Vagina (tissue), 2 donors: ENCODE data around the gene ADARB2. TPM values are rescaled to one million over a fixed set of nuclear protein-coding genes. Genes with fewer than 3 reads are reported as not detected.
"Not testable (repeated sequence)": the region's sequence is repeated elsewhere in the genome, so short reads cannot be mapped to it uniquely, and the experiment has no call there.

Source experiments
- DNase-seq, 2 donors: peaks; one replicate each; pipeline ENCODE4 v3.0.0-alpha.2; 2017; ENCODE audit errors: extremely low spot score in 2 of 2
- H3K27ac ChIP-seq: fragments of 200-600 bp; sonication (generic); one replicate; pipeline ENCODE4 v1.5.1; 2019
- H3K27me3 ChIP-seq: fragments of 200-600 bp; sonication (generic); one replicate; pipeline ENCODE4 v1.5.1; 2019
- H3K36me3 ChIP-seq, 2 donors: fragments of 200-600 bp; sonication (generic); one replicate each; pipeline ENCODE4 v1.5.1; 2017 to 2019
- H3K4me1 ChIP-seq: fragments of 200-600 bp; sonication (generic); one replicate; pipeline ENCODE4 v1.5.1; 2019
- H3K4me3 ChIP-seq, 2 donors: fragments of 200-600 bp; sonication (generic); 1 replicate in 1 of 2; 2 replicates in 1 of 2; pipeline ENCODE4 v1.5.1; 2016 to 2019
- H3K9me3 ChIP-seq: fragments of 200-600 bp; sonication (generic); one replicate; pipeline ENCODE4 v1.5.1; 2019
- POLR2A ChIP-seq, 2 donors: fragments of 450-650 bp; IDR thresholded peaks; one replicate each; pipeline ENCODE4 v1.6.1; 2017; ENCODE audit warnings: antibody characterized with exemption in 2 of 2, mild to moderate bottlenecking in 2 of 2, moderate library complexity in 2 of 2
- POLR2AphosphoS5 ChIP-seq, 2 donors: sonication (generic); formaldehyde crosslinking; IDR thresholded peaks; one replicate each; pipeline ENCODE4 v1.9.0; 2017; ENCODE audit warnings: antibody characterized with exemption in 2 of 2, mild to moderate bottlenecking in 2 of 2, low read depth in 1 of 2; ENCODE audit not compliant: insufficient read depth in 1 of 2
- intact Hi-C: fragments of 100-400 bp; cut with DNase I; formaldehyde crosslinking; loops from one replicate; pipeline ENCODE4 v1.15.1; 2023
- total RNA-seq: library from RNA; depleted of rRNA; stranded (reverse); fragments of >200 nt; gene quantifications from one replicate; pipeline ENCODE4 v1.2.3, GENCODE V29; 2016
- TF ChIP-seq, protein P1 (sequence below), 3 experiments: fragments of 450-650 bp in 2 of 3; fragments of 200-600 bp in 1 of 3; sonication (generic) in 1 of 3; IDR thresholded peaks; one replicate each; pipeline ENCODE4 v1.5.1; 2017 to 2019; ENCODE audit warnings: antibody characterized with exemption in 3 of 3, mild to moderate bottlenecking in 2 of 3, moderate library complexity in 2 of 3

Gene ADARB2
- total RNA-seq, 1 donor from 2014 or later: 3.4 TPM

- no peak for DNase-seq
- H3K27ac ChIP-seq: no peak overlapping the region
These were observed 488.0 kb downstream of the ADARB2 start for GRCh38 chr10:1249142-1249920.

DNA sequence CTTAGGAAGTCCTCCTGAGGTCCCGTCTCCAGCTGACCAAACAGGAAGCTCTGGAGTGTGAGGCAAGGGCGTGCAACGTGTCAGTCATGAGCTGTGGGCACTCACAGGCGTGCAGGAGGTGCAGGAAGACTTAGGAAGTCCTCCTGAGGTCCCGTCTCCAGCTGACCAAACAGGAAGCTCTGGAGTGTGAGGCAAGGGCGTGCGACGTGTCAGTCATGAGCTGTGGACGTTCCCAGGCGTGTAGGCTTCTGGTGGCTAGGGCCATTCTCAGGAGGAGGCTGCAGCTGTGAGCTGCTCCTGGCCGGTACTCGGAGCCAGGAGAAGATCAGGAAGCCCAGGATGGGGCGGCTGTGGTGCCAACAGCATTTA, 489.1 kb downstream of the ADARB2 start:
- DNase-seq, H3K27me3 ChIP-seq, intact Hi-C loops, H3K36me3 ChIP-seq, H3K9me3 ChIP-seq, H3K27ac ChIP-seq, H3K4me1 ChIP-seq, H3K4me3 ChIP-seq: not testable (repeated sequence)

More at GRCh38 chr10:1249142-1249920, 488.0 kb downstream of the ADARB2 start:
- intact Hi-C loops: no loop called here
- no peak overlapping the region for H3K4me3 ChIP-seq
- no peaks in the 10 kb centered on the region for H3K9me3 ChIP-seq
- no peaks in the 10 kb centered on the region for H3K27me3 ChIP-seq
- no peak for TF ChIP-seq POLR2AphosphoS5 (IDR thresholded peaks at IDR 0.05; ENCODE audit: insufficient read depth in 1 of 2, low read depth in 1 of 2)
- TF ChIP-seq POLR2A (IDR thresholded peaks at IDR 0.05): no peak
- TF ChIP-seq, protein P1, sequence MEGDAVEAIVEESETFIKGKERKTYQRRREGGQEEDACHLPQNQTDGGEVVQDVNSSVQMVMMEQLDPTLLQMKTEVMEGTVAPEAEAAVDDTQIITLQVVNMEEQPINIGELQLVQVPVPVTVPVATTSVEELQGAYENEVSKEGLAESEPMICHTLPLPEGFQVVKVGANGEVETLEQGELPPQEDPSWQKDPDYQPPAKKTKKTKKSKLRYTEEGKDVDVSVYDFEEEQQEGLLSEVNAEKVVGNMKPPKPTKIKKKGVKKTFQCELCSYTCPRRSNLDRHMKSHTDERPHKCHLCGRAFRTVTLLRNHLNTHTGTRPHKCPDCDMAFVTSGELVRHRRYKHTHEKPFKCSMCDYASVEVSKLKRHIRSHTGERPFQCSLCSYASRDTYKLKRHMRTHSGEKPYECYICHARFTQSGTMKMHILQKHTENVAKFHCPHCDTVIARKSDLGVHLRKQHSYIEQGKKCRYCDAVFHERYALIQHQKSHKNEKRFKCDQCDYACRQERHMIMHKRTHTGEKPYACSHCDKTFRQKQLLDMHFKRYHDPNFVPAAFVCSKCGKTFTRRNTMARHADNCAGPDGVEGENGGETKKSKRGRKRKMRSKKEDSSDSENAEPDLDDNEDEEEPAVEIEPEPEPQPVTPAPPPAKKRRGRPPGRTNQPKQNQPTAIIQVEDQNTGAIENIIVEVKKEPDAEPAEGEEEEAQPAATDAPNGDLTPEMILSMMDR (IDR thresholded peaks at IDR 0.05): no peak
- H3K4me1 ChIP-seq: no peaks in the 10 kb centered on the region
- no peaks in the 10 kb centered on the region for H3K36me3 ChIP-seq

DNA sequence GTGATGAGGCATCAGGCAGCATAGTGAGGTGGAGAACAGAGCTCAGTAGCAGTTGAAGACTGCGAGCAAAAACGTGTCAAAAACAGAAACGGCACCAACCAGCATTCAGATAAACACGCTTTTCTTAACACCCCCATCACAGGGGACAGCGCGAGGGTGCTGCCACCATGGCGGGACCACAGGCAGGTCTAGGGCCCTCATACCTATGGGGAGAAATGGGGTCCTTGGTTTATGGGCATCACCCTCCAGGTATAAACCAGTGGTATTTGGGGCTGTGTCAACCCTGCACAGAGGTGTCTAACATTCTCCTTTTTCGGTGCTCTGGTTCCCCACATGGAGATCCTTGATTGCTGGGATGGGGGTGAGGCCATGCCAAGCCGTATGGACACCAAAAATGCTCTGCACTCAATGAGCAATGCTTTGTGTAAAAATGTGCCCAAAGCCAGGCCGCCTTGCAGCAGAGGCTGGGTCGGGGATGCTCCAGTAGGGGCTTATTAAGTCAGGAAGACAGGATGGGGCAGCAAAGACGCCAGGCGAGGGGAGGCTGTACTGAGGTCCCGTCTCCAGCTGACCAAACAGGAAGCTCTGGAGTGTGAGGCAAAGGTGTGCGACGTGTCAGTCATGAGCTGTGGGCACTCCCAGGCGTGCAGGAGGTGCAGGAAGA, 489.6 kb downstream of the ADARB2 start:
- Histone ChIP-seq H3K27ac (no peak overlapping the region), H3K27me3 (no peaks in the 10 kb centered on the region), H3K36me3 (no peaks in the 10 kb centered on the region), H3K9me3 (no peaks in the 10 kb centered on the region), H3K4me3 (no peak overlapping the region), H3K4me1 (no peaks in the 10 kb centered on the region)
- TF ChIP-seq, protein P1 (IDR thresholded peaks at IDR 0.05): no peak
- no peak for TF ChIP-seq POLR2AphosphoS5 (IDR thresholded peaks at IDR 0.05; ENCODE audit: insufficient read depth in 1 of 2, low read depth in 1 of 2)
- TF ChIP-seq POLR2A (IDR thresholded peaks at IDR 0.05): no peak
- DNase-seq: peak in 1 of 2 donors; percentile 93
- intact Hi-C loops: no loop called here

DNA sequence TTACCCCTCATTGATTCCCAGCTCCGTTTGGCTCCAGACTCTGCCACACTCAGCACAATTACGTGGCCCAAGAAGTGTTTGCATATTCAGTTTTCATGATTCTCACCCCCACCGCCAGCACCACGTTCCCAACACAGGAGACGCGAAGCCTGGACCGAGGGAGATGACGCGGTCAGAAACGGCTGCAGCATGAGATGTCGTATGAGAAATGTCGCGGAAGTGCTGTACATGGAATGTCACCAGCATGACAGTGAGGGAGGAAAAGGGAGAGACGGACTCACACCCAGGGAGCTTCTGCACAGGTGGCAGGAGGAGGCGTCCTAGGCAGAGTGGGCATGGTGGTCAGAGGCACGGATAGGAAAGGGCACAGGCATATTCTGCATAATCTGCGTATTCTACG, 492.8 kb downstream of the ADARB2 start:
- Histone ChIP-seq H3K36me3 (no peaks in the 10 kb centered on the region), H3K4me1 (no peaks in the 10 kb centered on the region), H3K4me3 (no peak overlapping the region), H3K9me3 (no peaks in the 10 kb centered on the region), H3K27me3 (no peaks in the 10 kb centered on the region), H3K27ac (no peak overlapping the region)
- DNase-seq: no peak
- intact Hi-C loops: no loop called here
- TF ChIP-seq, protein P1 (IDR thresholded peaks at IDR 0.05): no peak
- no peak for TF ChIP-seq POLR2AphosphoS5 (IDR thresholded peaks at IDR 0.05; ENCODE audit: insufficient read depth in 1 of 2, low read depth in 1 of 2)
- no peak for TF ChIP-seq POLR2A (IDR thresholded peaks at IDR 0.05)

GRCh38 chr10:1243486-1244234, 493.7 kb downstream of the ADARB2 start:
- DNase-seq: peak in 1 of 2 donors; percentile 52
- no peaks in the 10 kb centered on the region for H3K27me3 ChIP-seq
- no peaks in the 10 kb centered on the region for H3K4me1 ChIP-seq
- intact Hi-C loops: no loop called here
- no peaks in the 10 kb centered on the region for H3K36me3 ChIP-seq
- TF ChIP-seq, protein P1 (IDR thresholded peaks at IDR 0.05): no peak
- TF ChIP-seq POLR2AphosphoS5 (IDR thresholded peaks at IDR 0.05; ENCODE audit: insufficient read depth in 1 of 2, low read depth in 1 of 2): no peak
- TF ChIP-seq POLR2A (IDR thresholded peaks at IDR 0.05): no peak
- H3K27ac ChIP-seq: no peak overlapping the region
- no peaks in the 10 kb centered on the region for H3K9me3 ChIP-seq
- no peak overlapping the region for H3K4me3 ChIP-seq
